ENCODE results near the gene LRCOL1. TPM values are rescaled to one million over a fixed set of nuclear protein-coding genes. Genes with fewer than 3 reads are reported as not detected.
"Not testable (repeated sequence)": the region's sequence is repeated elsewhere in the genome, so short reads cannot be mapped to it uniquely, and the experiment has no call there.

LRCOL1 gene
- total RNA-seq, 2 experiments from 2014 or later: not detected

- DNase-seq: no peak
- Mint-ChIP-seq H3K27me3 (ENCODE audit: low read depth) (peaks cover 60% of the 10 kb centered on the region), H3K4me3 (peak overlapping the region; percentile 57), H3K27ac (no peak overlapping the region), H3K36me3 (ENCODE audit: low read depth) (no peaks in the 10 kb centered on the region), H3K4me1 (ENCODE audit: low read depth) (peaks cover 32% of the 10 kb centered on the region), H3K9me3 (no peaks in the 10 kb centered on the region)
- CTCF ChIA-PET: interaction anchor here (2.9 kb wide), 1 partner anchor 15 kb away, joined by 20 read pairs; no protein-coding TSS in a partner anchor
- intact Hi-C loops (cut with micrococcal nuclease): no loop called here
Measured at GRCh38 chr12:132601171-132601883, 9.1 kb downstream of the LRCOL1 start.

GRCh38 chr12:132600048-132601032 lies 10.0 kb downstream of the LRCOL1 start:
- Mint-ChIP-seq H3K9me3 (no peaks in the 10 kb centered on the region), H3K4me3 (peak overlapping the region; percentile 57), H3K27ac (no peak overlapping the region), H3K27me3 (ENCODE audit: low read depth) (peaks cover 56% of the 10 kb centered on the region), H3K36me3 (ENCODE audit: low read depth) (no peaks in the 10 kb centered on the region), H3K4me1 (ENCODE audit: low read depth) (peaks cover 32% of the 10 kb centered on the region)
- intact Hi-C loops (cut with micrococcal nuclease): loop anchor here (1.0 kb wide), 2 partner anchors 15 to 38 kb away; no protein-coding TSS in a partner anchor
- CTCF ChIA-PET: interaction anchor here (1.1 to 2.9 kb wide), 2 partner anchors 10 to 15 kb away, joined by 5 to 20 read pairs; partner anchors contain the start of gene LRCOL1
- DNase-seq: peak; percentile 60

GRCh38 chr12:132599502-132599901 lies 10.9 kb downstream of the LRCOL1 start:
- H3K4me1 Mint-ChIP-seq (ENCODE audit: low read depth): peaks cover 32% of the 10 kb centered on the region
- peak overlapping the region; percentile 18 for H3K4me3 Mint-ChIP-seq
- H3K36me3 Mint-ChIP-seq (ENCODE audit: low read depth); intact Hi-C loops (cut with micrococcal nuclease); DNase-seq; H3K9me3 Mint-ChIP-seq; H3K27ac Mint-ChIP-seq: not testable (repeated sequence)
- CTCF ChIA-PET: interaction anchor here (1.1 to 2.9 kb wide), 2 partner anchors 11 to 16 kb away, joined by 5 to 20 read pairs; partner anchors contain the start of gene LRCOL1
- H3K27me3 Mint-ChIP-seq (ENCODE audit: low read depth): peaks cover 47% of the 10 kb centered on the region

GRCh38 chr12:132597333-132598316 lies 12.8 kb downstream of the LRCOL1 start:
- H3K4me1 Mint-ChIP-seq (ENCODE audit: low read depth): peaks cover 29% of the 10 kb centered on the region
- no peaks in the 10 kb centered on the region for H3K36me3 Mint-ChIP-seq (ENCODE audit: low read depth)
- intact Hi-C loops (cut with micrococcal nuclease): no loop called here
- peak overlapping the region; percentile 62 for H3K4me3 Mint-ChIP-seq
- no peaks in the 10 kb centered on the region for H3K9me3 Mint-ChIP-seq
- peaks cover 41% of the 10 kb centered on the region for H3K27me3 Mint-ChIP-seq (ENCODE audit: low read depth)
- CTCF ChIA-PET: no interaction called here
- no peak overlapping the region for H3K27ac Mint-ChIP-seq
- DNase-seq: no peak

GRCh38 chr12:132596016-132596415 lies 14.4 kb downstream of the LRCOL1 start:
- Mint-ChIP-seq H3K9me3 (no peaks in the 10 kb centered on the region), H3K4me1 (ENCODE audit: low read depth) (peaks cover 25% of the 10 kb centered on the region), H3K27me3 (ENCODE audit: low read depth) (peaks cover 32% of the 10 kb centered on the region), H3K4me3 (no peak overlapping the region), H3K27ac (no peak overlapping the region), H3K36me3 (ENCODE audit: low read depth) (no peaks in the 10 kb centered on the region)
- CTCF ChIA-PET: interaction anchor here (0.6 to 0.7 kb wide), 2 partner anchors 19 to 20 kb away, joined by 3 to 4 read pairs; no protein-coding TSS in a partner anchor
- intact Hi-C loops (cut with micrococcal nuclease): no loop called here
- DNase-seq: no peak

GRCh38 chr12:132595183-132595582 lies 15.2 kb downstream of the LRCOL1 start:
- Mint-ChIP-seq H3K9me3 (no peaks in the 10 kb centered on the region), H3K27me3 (ENCODE audit: low read depth) (peaks cover 29% of the 10 kb centered on the region), H3K4me3 (no peak overlapping the region), H3K4me1 (ENCODE audit: low read depth) (peaks cover 19% of the 10 kb centered on the region), H3K27ac (no peak overlapping the region), H3K36me3 (ENCODE audit: low read depth) (no peaks in the 10 kb centered on the region)
- DNase-seq: no peak
- intact Hi-C loops (cut with micrococcal nuclease): no loop called here
- CTCF ChIA-PET: interaction anchor here (0.6 to 1.0 kb wide), 2 partner anchors 20 to 200 kb away, joined by 3 read pairs; no protein-coding TSS in a partner anchor

GRCh38 chr12:132593938-132594358 lies 16.4 kb downstream of the LRCOL1 start:
- Mint-ChIP-seq H3K36me3 (ENCODE audit: low read depth) (no peaks in the 10 kb centered on the region), H3K27me3 (ENCODE audit: low read depth) (peaks cover 22% of the 10 kb centered on the region), H3K4me3 (no peak overlapping the region), H3K27ac (no peak overlapping the region), H3K9me3 (no peaks in the 10 kb centered on the region), H3K4me1 (ENCODE audit: low read depth) (peaks cover 11% of the 10 kb centered on the region)
- no peak for DNase-seq
- CTCF ChIA-PET: interaction anchor here (0.6 to 1.0 kb wide), 2 partner anchors 21 to 211 kb away, joined by 3 read pairs; no protein-coding TSS in a partner anchor
- intact Hi-C loops (cut with micrococcal nuclease): no loop called here

GRCh38 chr12:132593521-132593920 lies 16.9 kb downstream of the LRCOL1 start:
- Mint-ChIP-seq H3K4me1 (ENCODE audit: low read depth) (peaks cover 8% of the 10 kb centered on the region), H3K36me3 (ENCODE audit: low read depth) (no peaks in the 10 kb centered on the region), H3K27ac (no peak overlapping the region), H3K4me3 (no peak overlapping the region), H3K9me3 (no peaks in the 10 kb centered on the region), H3K27me3 (ENCODE audit: low read depth) (peaks cover 17% of the 10 kb centered on the region)
- DNase-seq: no peak
- intact Hi-C loops (cut with micrococcal nuclease): no loop called here
- CTCF ChIA-PET: no interaction called here

- Mint-ChIP-seq H3K27ac (no peak overlapping the region), H3K4me1 (ENCODE audit: low read depth) (peaks cover 7% of the 10 kb centered on the region), H3K27me3 (ENCODE audit: low read depth) (peaks cover 16% of the 10 kb centered on the region), H3K4me3 (no peak overlapping the region), H3K36me3 (ENCODE audit: low read depth) (no peaks in the 10 kb centered on the region), H3K9me3 (no peaks in the 10 kb centered on the region)
- DNase-seq: no peak
- CTCF ChIA-PET: no interaction called here
- intact Hi-C loops (cut with micrococcal nuclease): no loop called here
Measured at GRCh38 chr12:132593071-132593470, 17.3 kb downstream of the LRCOL1 start.

- DNase-seq: no peak
- H3K4me1 Mint-ChIP-seq (ENCODE audit: low read depth): peaks cover 3% of the 10 kb centered on the region
- H3K27me3 Mint-ChIP-seq (ENCODE audit: low read depth): peaks cover 13% of the 10 kb centered on the region
- H3K36me3 Mint-ChIP-seq (ENCODE audit: low read depth): no peaks in the 10 kb centered on the region
- intact Hi-C loops (cut with micrococcal nuclease): no loop called here
- no peak overlapping the region for H3K27ac Mint-ChIP-seq
- no peak overlapping the region for H3K4me3 Mint-ChIP-seq
- no peaks in the 10 kb centered on the region for H3K9me3 Mint-ChIP-seq
- CTCF ChIA-PET: no interaction called here
Measured at GRCh38 chr12:132592282-132592970, 18.0 kb downstream of the LRCOL1 start.

Measured in activated naive CD4-positive, alpha-beta T cell treated with anti-CD3 and anti-CD28 coated beads for 36 hours (primary cell).